HG02642 (cell line): ENCODE results near the gene GTPBP1.

ENCODE experiments used
- ATAC-seq: cut with Tn5 transposase; IDR thresholded peaks from one replicate; pipeline ENCODE4 v1.9.1; 2021; ENCODE audit warnings: mild to moderate bottlenecking; ENCODE audit not compliant: unreplicated experiment, poor library complexity

The GTPBP1 gene

DNA sequence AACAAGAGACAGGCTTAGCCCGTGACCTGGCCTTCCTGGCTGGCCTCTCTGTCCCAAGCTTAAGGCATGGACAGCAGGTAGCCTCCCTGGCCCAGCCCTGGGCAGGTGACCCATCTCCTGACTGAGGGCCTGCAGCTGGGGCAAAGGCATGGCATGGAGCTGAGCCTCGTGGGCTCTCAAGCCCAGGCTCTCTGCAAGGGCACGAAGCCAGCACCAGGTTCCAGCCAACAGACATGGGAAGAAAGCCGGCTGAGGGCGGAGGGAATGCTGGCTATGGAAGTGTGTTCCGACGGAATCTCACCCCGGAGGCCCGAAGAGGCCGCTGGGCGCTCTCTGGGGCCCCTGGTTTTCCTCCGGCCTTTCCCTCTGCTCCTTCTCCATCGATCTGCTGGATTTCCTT is 75.3 kb downstream of the GTPBP1 start:
- ATAC-seq = no peak

DNA sequence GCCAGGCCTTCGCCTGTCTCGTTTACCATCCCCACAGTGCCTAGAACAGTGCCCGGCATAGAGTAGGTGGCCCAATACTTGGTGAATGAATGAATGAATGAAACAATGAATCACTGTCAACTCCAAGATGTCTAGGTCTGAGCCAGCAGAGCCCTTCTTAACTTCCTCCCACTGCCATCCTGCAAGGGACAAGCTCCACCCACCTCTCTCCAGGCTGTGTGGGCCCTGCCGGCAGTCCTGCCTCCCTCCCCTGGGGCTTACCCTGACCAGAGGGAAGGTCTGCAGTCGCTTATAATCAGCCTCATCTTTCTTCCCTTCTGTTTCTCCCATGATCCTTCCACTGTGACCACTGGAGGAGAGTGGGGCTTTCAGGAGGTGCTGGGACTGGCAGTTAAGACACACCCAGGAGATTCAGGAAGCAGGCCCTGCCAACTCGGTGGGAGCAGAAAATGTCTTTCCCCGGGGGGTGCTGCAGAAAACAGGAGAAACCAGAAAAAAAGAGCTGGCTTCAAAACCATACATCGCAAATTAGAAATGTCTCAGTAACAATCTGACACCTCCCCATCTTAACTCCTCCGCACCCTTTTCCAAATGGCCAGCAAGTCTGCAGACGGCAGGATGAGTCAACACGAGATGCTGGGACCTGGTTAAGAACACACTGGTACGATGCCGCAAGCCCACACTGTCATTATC is 76.8 kb downstream of the GTPBP1 start:
- ATAC-seq = no peak
